Astrocyte (in vitro differentiated cells and primary cell): ENCODE results near the gene BAHCC1. TPM values are rescaled to one million over a fixed set of nuclear protein-coding genes. Genes with fewer than 3 reads are reported as not detected.

Source experiments
- DNase-seq: peaks from one replicate; pipeline ENCODE4 v3.0.0-alpha.2; 2010; ENCODE audit warnings: low read depth
- FAIRE-seq: peaks from 2 replicates; lab custom pipeline; 2011; peaks lifted over from hg19 to GRCh38; lab: Jason Lieb, UNC
- H2AFZ ChIP-seq: 2 replicates; pipeline ENCODE4 v1.6.0; 2012; ENCODE audit warnings: low read depth, low read length, inconsistent platforms
- H3K27ac ChIP-seq: 2 replicates; pipeline ENCODE4 v1.5.1; 2011; ENCODE audit warnings: low read depth, low read length, inconsistent platforms
- H3K27me3 ChIP-seq: 2 replicates; pipeline ENCODE4 v1.6.0; 2011; ENCODE audit warnings: low read length, inconsistent platforms; ENCODE audit not compliant: insufficient read depth
- H3K36me3 ChIP-seq: 2 replicates; pipeline ENCODE4 v1.5.1; 2011; ENCODE audit warnings: low read length, inconsistent platforms; ENCODE audit not compliant: insufficient read depth
- H3K4me1 ChIP-seq: 2 replicates; pipeline ENCODE4 v1.5.1; 2011; ENCODE audit warnings: low read length, inconsistent platforms; ENCODE audit not compliant: insufficient read depth
- H3K4me2 ChIP-seq: 2 replicates; pipeline ENCODE4 v1.6.0; 2012; ENCODE audit warnings: low read length, inconsistent platforms
- H3K4me3 ChIP-seq: 2 replicates; pipeline ENCODE4 v1.5.1; 2011; ENCODE audit warnings: low read depth, mild to moderate bottlenecking, low read length, inconsistent platforms; ENCODE audit not compliant: insufficient read depth
- H3K79me2 ChIP-seq: 2 replicates; pipeline ENCODE4 v1.6.0; 2012; ENCODE audit warnings: mild to moderate bottlenecking, low read length, inconsistent platforms; ENCODE audit not compliant: insufficient read depth
- H3K9ac ChIP-seq: 2 replicates; pipeline ENCODE4 v1.6.0; 2012; ENCODE audit warnings: mild to moderate bottlenecking, low read length, inconsistent platforms
- H3K9me3 ChIP-seq: 2 replicates; pipeline ENCODE4 v1.5.1; 2012; ENCODE audit warnings: low read depth, mild to moderate bottlenecking, low read length, inconsistent platforms; ENCODE audit not compliant: insufficient read depth
- H4K20me1 ChIP-seq: 2 replicates; pipeline ENCODE4 v1.6.0; 2012; ENCODE audit warnings: low read length, inconsistent platforms; ENCODE audit not compliant: insufficient read depth
- H3K27ac Mint-ChIP-seq: one replicate; pipeline ENCODE4 v1.8.0; 2021; ENCODE audit warnings: mild to moderate bottlenecking, mixed read lengths; ENCODE audit not compliant: unreplicated experiment
- H3K27me3 Mint-ChIP-seq: one replicate; pipeline ENCODE4 v1.8.0; 2021; ENCODE audit warnings: low read depth, mixed read lengths; ENCODE audit not compliant: unreplicated experiment
- H3K36me3 Mint-ChIP-seq: one replicate; pipeline ENCODE4 v1.8.0; 2021; ENCODE audit warnings: low read depth, mixed read lengths; ENCODE audit not compliant: unreplicated experiment
- H3K4me1 Mint-ChIP-seq: one replicate; pipeline ENCODE4 v1.8.0; 2021; ENCODE audit warnings: low read depth, mixed read lengths; ENCODE audit not compliant: unreplicated experiment
- H3K4me3 Mint-ChIP-seq: one replicate; pipeline ENCODE4 v1.8.0; 2021; ENCODE audit warnings: mild to moderate bottlenecking, moderate library complexity, mixed read lengths; ENCODE audit not compliant: unreplicated experiment
- H3K9me3 Mint-ChIP-seq: one replicate; pipeline ENCODE4 v1.8.0; 2021; ENCODE audit warnings: mild to moderate bottlenecking, mixed read lengths; ENCODE audit not compliant: unreplicated experiment
- EZH2 ChIP-seq: IDR thresholded peaks from 2 replicates; pipeline ENCODE4 v1.6.1; 2012; ENCODE audit warnings: mild to moderate bottlenecking, low read length, inconsistent platforms; ENCODE audit not compliant: insufficient read depth
- total RNA-seq: library from RNA; stranded (reverse); gene quantifications from 2 replicates; pipeline ENCODE4 v1.2.1, GENCODE V29; 2021
- TF ChIP-seq, protein P1 (sequence below): IDR thresholded peaks from 2 replicates; pipeline ENCODE4 v1.5.1; 2011; ENCODE audit warnings: low read depth, mild to moderate bottlenecking, inconsistent platforms, low read length, moderate library complexity; ENCODE audit not compliant: insufficient read depth

The BAHCC1 gene
- total RNA-seq, 1 donor from 2014 or later, result 18.5 TPM

DNA sequence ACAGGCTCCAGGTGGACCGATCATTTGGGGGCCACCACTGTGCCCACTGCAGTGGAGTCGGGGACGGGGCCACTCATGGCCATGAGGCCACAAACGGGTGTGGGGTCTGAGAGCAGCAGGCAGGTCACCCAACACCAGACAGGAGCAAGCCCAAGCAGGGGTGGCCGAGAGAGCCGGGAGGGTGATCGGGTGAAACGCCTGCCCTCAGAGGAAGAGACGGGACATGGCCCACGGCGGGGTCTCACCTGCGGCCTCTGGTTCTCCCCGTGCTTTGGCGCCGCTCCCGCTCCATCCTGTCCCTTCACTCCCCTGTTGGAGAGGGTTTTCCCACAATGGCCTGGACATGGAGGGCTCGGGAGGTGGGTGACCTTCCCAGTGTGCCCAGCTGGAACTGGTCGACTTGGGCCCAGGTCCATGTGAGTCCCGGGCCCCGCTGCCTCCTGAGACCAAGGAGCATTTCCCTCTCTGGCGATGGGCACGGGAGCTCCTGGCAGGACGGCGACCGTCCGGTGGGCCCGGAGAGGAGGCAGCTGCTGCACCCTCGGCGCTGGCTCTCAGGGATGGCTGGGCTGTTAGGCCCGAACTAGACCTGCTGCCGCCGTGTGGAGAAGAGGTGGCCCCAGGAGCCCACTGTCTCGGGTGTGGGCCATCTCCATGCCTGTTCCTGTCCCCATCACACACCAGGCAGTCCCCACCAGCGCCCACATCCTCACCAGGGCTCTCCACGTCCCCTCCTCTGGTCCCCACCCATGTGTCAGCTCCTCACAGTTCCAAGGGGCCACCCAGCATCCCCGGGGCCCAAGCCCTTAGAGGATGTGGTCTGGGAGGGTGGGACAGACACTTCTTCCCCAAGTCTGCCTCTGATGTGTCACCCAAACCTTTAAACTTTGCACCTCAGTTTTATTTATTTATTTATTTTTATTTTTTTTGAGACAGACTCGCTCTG lies 13.4 kb upstream of the BAHCC1 start:
- TF ChIP-seq, protein P1, sequence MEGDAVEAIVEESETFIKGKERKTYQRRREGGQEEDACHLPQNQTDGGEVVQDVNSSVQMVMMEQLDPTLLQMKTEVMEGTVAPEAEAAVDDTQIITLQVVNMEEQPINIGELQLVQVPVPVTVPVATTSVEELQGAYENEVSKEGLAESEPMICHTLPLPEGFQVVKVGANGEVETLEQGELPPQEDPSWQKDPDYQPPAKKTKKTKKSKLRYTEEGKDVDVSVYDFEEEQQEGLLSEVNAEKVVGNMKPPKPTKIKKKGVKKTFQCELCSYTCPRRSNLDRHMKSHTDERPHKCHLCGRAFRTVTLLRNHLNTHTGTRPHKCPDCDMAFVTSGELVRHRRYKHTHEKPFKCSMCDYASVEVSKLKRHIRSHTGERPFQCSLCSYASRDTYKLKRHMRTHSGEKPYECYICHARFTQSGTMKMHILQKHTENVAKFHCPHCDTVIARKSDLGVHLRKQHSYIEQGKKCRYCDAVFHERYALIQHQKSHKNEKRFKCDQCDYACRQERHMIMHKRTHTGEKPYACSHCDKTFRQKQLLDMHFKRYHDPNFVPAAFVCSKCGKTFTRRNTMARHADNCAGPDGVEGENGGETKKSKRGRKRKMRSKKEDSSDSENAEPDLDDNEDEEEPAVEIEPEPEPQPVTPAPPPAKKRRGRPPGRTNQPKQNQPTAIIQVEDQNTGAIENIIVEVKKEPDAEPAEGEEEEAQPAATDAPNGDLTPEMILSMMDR, result no peak
- no peak for TF ChIP-seq EZH2
- FAIRE-seq (no peak), DNase-seq (no peak)
- Histone ChIP-seq H3K36me3 (no peaks in the 10 kb centered on the region), H3K27ac (no peak overlapping the region), H3K4me1 (no peaks in the 10 kb centered on the region), H4K20me1 (no peaks in the 10 kb centered on the region), H2AFZ (no peak overlapping the region), H3K9ac (no peak overlapping the region), H3K27me3 (no peaks in the 10 kb centered on the region), H3K79me2 (no peaks in the 10 kb centered on the region), H3K4me3 (no peak overlapping the region), H3K9me3 (peaks cover 3% of the 10 kb centered on the region), H3K4me2 (no peak overlapping the region)
- peaks cover 15% of the 10 kb centered on the region for H3K27me3 Mint-ChIP-seq
- peaks cover 10% of the 10 kb centered on the region for H3K4me1 Mint-ChIP-seq
- H3K9me3 Mint-ChIP-seq, result no peaks in the 10 kb centered on the region
- H3K4me3 Mint-ChIP-seq, result no peak overlapping the region
- no peak overlapping the region for H3K27ac Mint-ChIP-seq
- H3K36me3 Mint-ChIP-seq, result no peaks in the 10 kb centered on the region

DNA sequence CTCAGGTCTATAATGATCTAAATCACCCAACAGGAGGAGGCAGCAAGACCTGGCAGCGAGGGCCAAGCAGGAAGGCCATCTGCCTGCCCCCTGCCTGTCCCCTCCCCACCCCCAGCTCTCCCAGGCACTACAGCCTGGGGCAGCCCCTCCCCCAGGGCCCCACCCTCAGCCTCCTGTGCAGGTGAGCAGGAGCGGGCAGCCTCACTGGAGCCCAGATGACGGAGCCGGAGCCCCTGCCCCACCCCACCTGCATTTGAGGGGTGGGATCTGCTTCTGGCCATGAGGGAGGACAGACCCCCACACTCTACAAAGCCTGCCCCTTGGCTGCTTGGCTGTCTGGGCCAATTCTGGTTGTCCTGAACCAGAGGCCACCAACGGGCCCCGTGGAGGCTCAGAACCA lies 12.4 kb upstream of the BAHCC1 start:
- no peak overlapping the region for H3K4me3 Mint-ChIP-seq
- no peaks in the 10 kb centered on the region for H4K20me1 ChIP-seq
- FAIRE-seq (no peak), DNase-seq (no peak)
- no peak overlapping the region for H3K9ac ChIP-seq
- TF ChIP-seq, protein P1, result no peak
- TF ChIP-seq EZH2, result no peak
- H3K9me3 ChIP-seq, result peaks cover 3% of the 10 kb centered on the region
- no peak overlapping the region for H3K27ac ChIP-seq
- H3K4me1 Mint-ChIP-seq, result peaks cover 11% of the 10 kb centered on the region
- peaks cover 14% of the 10 kb centered on the region for H3K27me3 Mint-ChIP-seq
- H2AFZ ChIP-seq, result no peak overlapping the region
- H3K4me2 ChIP-seq, result no peak overlapping the region
- no peaks in the 10 kb centered on the region for H3K79me2 ChIP-seq
- no peaks in the 10 kb centered on the region for H3K36me3 Mint-ChIP-seq
- H3K27me3 ChIP-seq, result no peaks in the 10 kb centered on the region
- no peak overlapping the region for H3K4me3 ChIP-seq
- no peaks in the 10 kb centered on the region for H3K9me3 Mint-ChIP-seq
- no peak overlapping the region for H3K27ac Mint-ChIP-seq
- H3K36me3 ChIP-seq, result no peaks in the 10 kb centered on the region
- H3K4me1 ChIP-seq, result peaks cover 5% of the 10 kb centered on the region
